GM21723 (cell line): ENCODE data around the gene ACRV1.

Experiments
- ATAC-seq: cut with Tn5 transposase; IDR thresholded peaks from one replicate; pipeline ENCODE4 v1.9.1; 2021; ENCODE audit warnings: mild to moderate bottlenecking, moderate library complexity; ENCODE audit not compliant: unreplicated experiment

Gene ACRV1

DNA sequence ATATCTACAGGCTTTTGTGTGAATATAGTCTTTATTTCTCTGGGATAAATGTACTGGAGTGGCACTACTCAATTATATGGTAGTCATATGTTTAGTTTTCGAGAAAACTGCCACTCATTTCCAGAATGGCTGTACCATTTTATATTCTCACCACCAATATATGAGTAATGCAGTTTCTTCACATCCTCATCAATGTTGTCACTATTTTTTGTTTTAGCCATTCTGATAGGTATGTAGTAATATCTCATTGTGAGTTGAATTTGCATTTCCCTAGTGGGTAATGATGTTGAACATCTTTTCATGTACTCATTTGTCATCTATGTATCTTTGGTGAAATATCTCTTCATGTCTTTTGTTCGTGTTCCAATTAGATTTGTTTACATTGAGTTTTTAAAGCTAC lies 18.0 kb downstream of the ACRV1 start:
- ATAC-seq = no peak

GRCh38 chr11:125649465-125650166 lies 31.0 kb downstream of the ACRV1 start:
- no peak for ATAC-seq

GRCh38 chr11:125645871-125646270 lies 34.8 kb downstream of the ACRV1 start:
- no peak for ATAC-seq

DNA sequence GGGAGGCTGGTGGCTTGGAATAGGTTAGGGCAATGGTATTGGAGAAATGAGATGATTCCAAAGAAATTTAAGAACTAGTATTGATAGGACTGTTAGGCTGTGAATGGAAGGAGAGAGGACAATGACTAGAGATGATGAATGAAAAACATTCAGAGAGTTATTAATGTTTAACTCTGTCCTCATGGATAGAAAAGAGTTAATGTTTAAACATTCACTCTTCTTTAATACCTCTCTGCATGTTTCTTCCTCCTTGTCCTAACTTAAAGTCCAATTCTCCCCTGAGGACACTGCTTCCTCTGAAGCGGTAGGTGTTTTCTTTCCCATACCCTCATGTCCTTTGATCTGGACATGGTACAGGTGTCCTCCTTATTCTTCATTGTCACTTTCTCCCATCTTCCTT lies 42.3 kb downstream of the ACRV1 start:
- no peak for ATAC-seq

GRCh38 chr11:125637840-125638239 lies 42.8 kb downstream of the ACRV1 start:
- ATAC-seq = no peak

DNA sequence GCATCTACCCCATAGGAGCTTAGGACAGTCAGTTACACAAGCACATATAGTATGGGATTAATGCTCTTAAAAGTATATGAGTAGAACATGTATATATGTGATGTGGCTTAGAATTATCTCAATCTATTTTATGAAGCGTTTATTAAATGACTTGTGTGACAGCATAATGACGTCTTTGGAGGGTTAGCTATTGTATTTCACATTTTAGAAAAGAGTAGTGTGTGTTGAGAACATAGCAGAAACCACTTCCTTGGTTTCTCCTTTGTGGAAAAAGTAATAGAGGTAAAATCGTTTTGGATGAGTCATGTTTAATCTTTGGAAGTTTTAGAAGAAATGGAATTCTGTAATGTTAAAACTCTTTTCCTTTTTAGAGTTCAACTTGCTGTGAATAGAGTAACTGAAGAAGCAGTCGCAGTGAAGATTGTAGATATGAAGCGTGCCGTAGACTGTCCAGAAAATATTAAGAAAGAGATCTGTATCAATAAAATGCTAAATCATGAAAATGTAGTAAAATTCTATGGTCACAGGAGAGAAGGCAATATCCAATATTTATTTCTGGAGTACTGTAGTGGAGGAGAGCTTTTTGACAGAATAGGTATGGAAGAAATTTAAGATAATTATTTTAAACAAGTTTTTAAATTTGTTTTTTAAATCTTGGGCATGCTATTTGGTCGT lies 53.3 kb downstream of the ACRV1 start:
- no peak for ATAC-seq

- peak; percentile 37 for ATAC-seq
These were observed 54.2 kb downstream of the ACRV1 start for GRCh38 chr11:125626288-125626950.

GRCh38 chr11:125625630-125626287 lies 54.9 kb downstream of the ACRV1 start:
- peak; percentile 88 for ATAC-seq

- ATAC-seq = no peak
These were observed 55.4 kb downstream of the ACRV1 start for GRCh38 chr11:125625225-125625629.

- no peak for ATAC-seq
These were observed 55.9 kb downstream of the ACRV1 start, which contains the start of gene CHEK1 for GRCh38 chr11:125624756-125625213. Gene CHEK1 (plus strand): TSS chr11:125625163. CDS start chr11:125626769, 1,606 bp downstream.

GRCh38 chr11:125623064-125623463 lies 57.6 kb downstream of the ACRV1 start:
- ATAC-seq = no peak

- no peak for ATAC-seq
These were observed 58.7 kb downstream of the ACRV1 start for GRCh38 chr11:125621995-125622394.
